Keratinocyte (primary cell): Measurements from ENCODE around the gene ACER3. TPM values are rescaled to one million over a fixed set of nuclear protein-coding genes. Genes with fewer than 3 reads are reported as not detected.
A peak's percentile ranks its signal among the peaks of the same experiment; 100 is the strongest.

Source experiments
- DNase-seq: peaks from one replicate; pipeline ENCODE4 v3.0.0-alpha.2; 2011; ENCODE audit warnings: low read depth, missing footprints, low spot score
- FAIRE-seq: peaks from 2 replicates; lab custom pipeline; 2011; peaks lifted over from hg19 to GRCh38; lab: Jason Lieb, UNC
- H2AFZ ChIP-seq: 2 replicates; pipeline ENCODE4 v1.6.0; 2012; ENCODE audit warnings: low read length, control low read depth, inconsistent platforms; ENCODE audit not compliant: control insufficient read depth
- H3K27ac ChIP-seq: 2 replicates; pipeline ENCODE4 v1.5.1; 2011; ENCODE audit warnings: low read length; ENCODE audit not compliant: control insufficient read depth, insufficient read depth
- H3K27me3 ChIP-seq: 3 replicates; pipeline ENCODE4 v1.6.0; 2011; ENCODE audit warnings: low read length; ENCODE audit not compliant: control insufficient read depth, insufficient read depth; ENCODE audit errors: extremely low read depth
- H3K36me3 ChIP-seq, 2 experiments: 2 replicates in 1 of 2; 3 replicates in 1 of 2; pipeline ENCODE4 v1.5.1; 2011; ENCODE audit warnings: low read length in 2 of 2, mild to moderate bottlenecking in 1 of 2; ENCODE audit not compliant: control insufficient read depth in 2 of 2, insufficient read depth in 2 of 2; ENCODE audit errors: extremely low read depth in 1 of 2
- H3K4me1 ChIP-seq: 3 replicates; pipeline ENCODE4 v1.5.1; 2011; ENCODE audit warnings: low read length; ENCODE audit not compliant: control insufficient read depth, insufficient read depth; ENCODE audit errors: extremely low read depth
- H3K4me2 ChIP-seq: 3 replicates; pipeline ENCODE4 v1.6.0; 2011; ENCODE audit warnings: low read depth, low read length; ENCODE audit not compliant: control insufficient read depth, insufficient read depth; ENCODE audit errors: extremely low read depth
- H3K4me3 ChIP-seq, 3 experiments: fragments of 200-600 bp in 1 of 3; sonication (generic) in 1 of 3; 2 replicates in 2 of 3; 3 replicates in 1 of 3; pipeline ENCODE4 v1.5.1; 2011 to 2016; ENCODE audit warnings: low read length in 3 of 3, mild to moderate bottlenecking in 3 of 3, control low read depth in 2 of 3, inconsistent platforms in 1 of 3, low read depth in 1 of 3, mixed read lengths in 1 of 3, mixed run types in 1 of 3, moderate library complexity in 1 of 3; ENCODE audit not compliant: control insufficient read depth in 2 of 3, insufficient read depth in 2 of 3; ENCODE audit errors: extremely low read depth in 1 of 3
- H3K79me2 ChIP-seq: 2 replicates; pipeline ENCODE4 v1.6.0; 2012; ENCODE audit warnings: low read length; ENCODE audit not compliant: control insufficient read depth, insufficient read depth
- H3K9ac ChIP-seq: 3 replicates; pipeline ENCODE4 v1.6.0; 2011; ENCODE audit warnings: low read length; ENCODE audit not compliant: control insufficient read depth, insufficient read depth; ENCODE audit errors: extremely low read depth
- H3K9me1 ChIP-seq: 3 replicates; pipeline ENCODE4 v1.6.0; 2011; ENCODE audit warnings: low read length; ENCODE audit not compliant: control insufficient read depth, insufficient read depth; ENCODE audit errors: extremely low read depth
- H3K9me3 ChIP-seq: 2 replicates; pipeline ENCODE4 v1.5.1; 2012; ENCODE audit warnings: low read depth, low read length; ENCODE audit not compliant: control insufficient read depth
- H4K20me1 ChIP-seq: 3 replicates; pipeline ENCODE4 v1.6.0; 2011; ENCODE audit warnings: low read length; ENCODE audit not compliant: control insufficient read depth, insufficient read depth; ENCODE audit errors: extremely low read depth
- EZH2 ChIP-seq: IDR thresholded peaks from one replicate; pipeline ENCODE4 v1.6.1; 2012; ENCODE audit warnings: inconsistent platforms, mild to moderate bottlenecking, low read length, moderate library complexity
- dilution Hi-C: fragments of 300-500 bp; cut with MboI; formaldehyde crosslinking; loops from one replicate; pipeline ENCODE4 v1.7.0; 2020; ENCODE audit warnings: low sequenced_read_pairs; ENCODE audit not compliant: extremely low pct_ligation_motif_present
- polyA plus RNA-seq, 5 experiments: library from polyadenylated mRNA; depleted of rRNA in 3 of 5; stranded (reverse) in 3 of 5; stranded (forward) in 1 of 5; unstranded in 1 of 5; fragments of >200 nt; gene quantifications; 1 replicate in 1 of 5; 2 replicates in 3 of 5; 3 replicates in 1 of 5; pipeline versions ENCODE4 v1.2.1 to v1.2.3, GENCODE V29; 2011 to 2012; ENCODE audit warnings: missing spikeins in 2 of 5, low read depth in 1 of 5, low replicate concordance in 1 of 5
- TF ChIP-seq, protein P1 (sequence below), 3 experiments: IDR thresholded peaks in 1 of 3; conservative IDR thresholded peaks in 1 of 3; optimal IDR thresholded peaks in 1 of 3; 2 replicates in 2 of 3; 3 replicates in 1 of 3; pipeline versions ENCODE3 to v1.5.1; 2011; ENCODE audit warnings: low read length in 3 of 3, mild to moderate bottlenecking in 3 of 3, moderate library complexity in 2 of 3, control low read depth in 1 of 3, inconsistent platforms in 1 of 3; ENCODE audit not compliant: insufficient read depth in 2 of 3; ENCODE audit errors: extremely low read depth in 1 of 3

The ACER3 gene
- polyA plus RNA-seq, 1 donor (not counting 4 experiments of a cell fraction or from before 2014, with no cell fraction given): 55.0 TPM

DNA sequence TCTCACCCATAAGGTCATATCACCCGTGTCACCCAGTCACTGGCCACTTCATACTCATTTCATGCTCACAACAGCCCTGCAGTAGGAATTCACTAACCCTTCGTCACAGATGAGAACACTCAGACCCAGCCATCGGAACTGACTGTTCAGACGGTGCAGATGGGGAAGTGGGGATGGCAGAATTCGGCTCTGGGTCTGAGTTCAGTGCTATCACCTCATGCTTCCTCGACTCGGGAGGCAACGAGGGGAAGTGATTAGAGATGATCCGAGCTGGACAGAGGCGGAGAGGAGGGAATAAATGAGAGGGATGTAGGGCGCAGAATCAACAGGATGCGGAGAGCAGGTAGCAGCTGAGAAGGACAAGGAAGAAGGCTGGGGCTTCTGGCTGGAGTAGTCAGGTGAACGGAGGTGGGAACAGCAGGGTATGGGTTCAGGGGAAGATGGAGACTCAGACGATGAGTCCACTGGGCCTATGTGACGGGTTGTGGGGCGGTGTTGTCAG, 178.2 kb downstream of the ACER3 start:
- Histone ChIP-seq H3K9me1 (no peaks in the 10 kb centered on the region), H3K27me3 (peaks cover 32% of the 10 kb centered on the region), H4K20me1 (no peaks in the 10 kb centered on the region), H3K4me2 (no peak overlapping the region), H3K9me3 (no peaks in the 10 kb centered on the region), H3K4me1 (peaks cover 7% of the 10 kb centered on the region), H3K9ac (no peak overlapping the region), H2AFZ (no peak overlapping the region), H3K4me3 (no peak overlapping the region), H3K27ac (no peak overlapping the region), H3K36me3 (no peaks in the 10 kb centered on the region), H3K79me2 (no peaks in the 10 kb centered on the region)
- FAIRE-seq (no peak), DNase-seq (no peak)
- dilution Hi-C loops: no loop called here
- no peak for TF ChIP-seq EZH2
- TF ChIP-seq, protein P1, sequence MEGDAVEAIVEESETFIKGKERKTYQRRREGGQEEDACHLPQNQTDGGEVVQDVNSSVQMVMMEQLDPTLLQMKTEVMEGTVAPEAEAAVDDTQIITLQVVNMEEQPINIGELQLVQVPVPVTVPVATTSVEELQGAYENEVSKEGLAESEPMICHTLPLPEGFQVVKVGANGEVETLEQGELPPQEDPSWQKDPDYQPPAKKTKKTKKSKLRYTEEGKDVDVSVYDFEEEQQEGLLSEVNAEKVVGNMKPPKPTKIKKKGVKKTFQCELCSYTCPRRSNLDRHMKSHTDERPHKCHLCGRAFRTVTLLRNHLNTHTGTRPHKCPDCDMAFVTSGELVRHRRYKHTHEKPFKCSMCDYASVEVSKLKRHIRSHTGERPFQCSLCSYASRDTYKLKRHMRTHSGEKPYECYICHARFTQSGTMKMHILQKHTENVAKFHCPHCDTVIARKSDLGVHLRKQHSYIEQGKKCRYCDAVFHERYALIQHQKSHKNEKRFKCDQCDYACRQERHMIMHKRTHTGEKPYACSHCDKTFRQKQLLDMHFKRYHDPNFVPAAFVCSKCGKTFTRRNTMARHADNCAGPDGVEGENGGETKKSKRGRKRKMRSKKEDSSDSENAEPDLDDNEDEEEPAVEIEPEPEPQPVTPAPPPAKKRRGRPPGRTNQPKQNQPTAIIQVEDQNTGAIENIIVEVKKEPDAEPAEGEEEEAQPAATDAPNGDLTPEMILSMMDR (optimal IDR thresholded peaks at IDR 0.05 in 1 of 3, IDR thresholded peaks at IDR 0.05 in 1 of 3, conservative IDR thresholded peaks at IDR 0.05 in 1 of 3; ENCODE audit: extremely low read depth in 1 of 3, insufficient read depth in 2 of 3, low read length in 3 of 3): no peak

- FAIRE-seq: no peak
- H3K4me2 ChIP-seq: peak overlapping the region; percentile 45
- H3K9me1 ChIP-seq: no peaks in the 10 kb centered on the region
- H3K79me2 ChIP-seq: no peaks in the 10 kb centered on the region
- peaks cover 32% of the 10 kb centered on the region for H3K27me3 ChIP-seq
- H3K9me3 ChIP-seq: no peaks in the 10 kb centered on the region
- TF ChIP-seq EZH2: peak; percentile 47
- TF ChIP-seq, protein P1 (optimal IDR thresholded peaks at IDR 0.05 in 1 of 3, IDR thresholded peaks at IDR 0.05 in 1 of 3, conservative IDR thresholded peaks at IDR 0.05 in 1 of 3; ENCODE audit: extremely low read depth in 1 of 3, insufficient read depth in 2 of 3, low read length in 3 of 3): peak; percentile 31 to 56 (median 54)
- H3K9ac ChIP-seq: no peak overlapping the region
- H4K20me1 ChIP-seq: no peaks in the 10 kb centered on the region
- dilution Hi-C loops: no loop called here
- H3K36me3 ChIP-seq: no peaks in the 10 kb centered on the region
- no peak overlapping the region for H2AFZ ChIP-seq
- peak overlapping the region; percentile 5 to 23 (median 13) for H3K4me3 ChIP-seq
- no peak for DNase-seq
- H3K27ac ChIP-seq: no peak overlapping the region
- H3K4me1 ChIP-seq: peaks cover 7% of the 10 kb centered on the region
Observed at GRCh38 chr11:77039491-77040400, 179.0 kb downstream of the ACER3 start.
